ENCODE measurements around the gene PIK3CD. TPM values are rescaled to one million over a fixed set of nuclear protein-coding genes. Genes with fewer than 3 reads are reported as not detected.

Gene PIK3CD
- total and polyA plus RNA-seq, 2 donors (not counting 3 experiments of a cell fraction or from before 2014, with no cell fraction given), result 3.5 to 5.2 TPM

GRCh38 chr1:9668080-9668479 is 16.5 kb downstream of the PIK3CD start:
- BruUV-seq (replicated peaks), result no TSS peak
- POLR2A ChIA-PET, result interaction anchor here (0.7 kb wide), 1 partner anchor 9 kb away, joined by 8 read pairs; no protein-coding TSS in a partner anchor
- Histone ChIP-seq H3K27ac (ENCODE audit: insufficient read depth, low read depth, low read length) (no peak overlapping the region), H2AFZ (ENCODE audit: low read depth, low read length) (no peak overlapping the region), H3K4me1 (ENCODE audit: control insufficient read depth, extremely low read depth, insufficient read depth, low read length) (no peaks in the 10 kb centered on the region), H3K4me3 (replicated peaks in 1 of 3; ENCODE audit: insufficient read depth in 1 of 3, low read depth in 1 of 3, low read length in 3 of 3) (no peak overlapping the region), H3K9me1 (replicated peaks; ENCODE audit: control insufficient read depth, extremely low read depth, insufficient read depth, low read length) (no peaks in the 10 kb centered on the region), H3K9ac (replicated peaks; ENCODE audit: extremely low read depth, insufficient read depth, low read length) (no peak overlapping the region), H3K79me2 (ENCODE audit: control insufficient read depth, insufficient read depth, low read length) (no peaks in the 10 kb centered on the region), H3K27me3 (ENCODE audit: control insufficient read depth in 2 of 2, insufficient read depth in 2 of 2, low read length in 2 of 2) (peaks cover 2% of the 10 kb centered on the region in 2 experiments), H3K36me3 (ENCODE audit: control insufficient read depth in 2 of 2, extremely low read depth in 1 of 2, insufficient read depth in 2 of 2, low read length in 2 of 2) (no peaks in the 10 kb centered on the region), H4K20me1 (replicated peaks; ENCODE audit: control insufficient read depth, extremely low read depth, insufficient read depth, low read length) (no peaks in the 10 kb centered on the region), H3K9me3 (replicated peaks; ENCODE audit: control insufficient read depth, insufficient read depth, low read length) (no peaks in the 10 kb centered on the region), H3K4me2 (ENCODE audit: insufficient read depth, low read length) (no peak overlapping the region)
- CTCF ChIA-PET, result interaction anchor here (1.2 to 1.4 kb wide), 2 partner anchors 12 to 24 kb away, joined by 3 read pairs; no protein-coding TSS in a partner anchor
- TF ChIP-seq GATA2 (IDR thresholded peaks at IDR 0.05; ENCODE audit: insufficient read depth, insufficient read length, low read depth, low read length), result no peak
- TF ChIP-seq JUN (IDR thresholded peaks at IDR 0.05; ENCODE audit: borderline replicate concordance, insufficient read depth, insufficient read length, low read depth), result no peak
- TF ChIP-seq, protein P1, sequence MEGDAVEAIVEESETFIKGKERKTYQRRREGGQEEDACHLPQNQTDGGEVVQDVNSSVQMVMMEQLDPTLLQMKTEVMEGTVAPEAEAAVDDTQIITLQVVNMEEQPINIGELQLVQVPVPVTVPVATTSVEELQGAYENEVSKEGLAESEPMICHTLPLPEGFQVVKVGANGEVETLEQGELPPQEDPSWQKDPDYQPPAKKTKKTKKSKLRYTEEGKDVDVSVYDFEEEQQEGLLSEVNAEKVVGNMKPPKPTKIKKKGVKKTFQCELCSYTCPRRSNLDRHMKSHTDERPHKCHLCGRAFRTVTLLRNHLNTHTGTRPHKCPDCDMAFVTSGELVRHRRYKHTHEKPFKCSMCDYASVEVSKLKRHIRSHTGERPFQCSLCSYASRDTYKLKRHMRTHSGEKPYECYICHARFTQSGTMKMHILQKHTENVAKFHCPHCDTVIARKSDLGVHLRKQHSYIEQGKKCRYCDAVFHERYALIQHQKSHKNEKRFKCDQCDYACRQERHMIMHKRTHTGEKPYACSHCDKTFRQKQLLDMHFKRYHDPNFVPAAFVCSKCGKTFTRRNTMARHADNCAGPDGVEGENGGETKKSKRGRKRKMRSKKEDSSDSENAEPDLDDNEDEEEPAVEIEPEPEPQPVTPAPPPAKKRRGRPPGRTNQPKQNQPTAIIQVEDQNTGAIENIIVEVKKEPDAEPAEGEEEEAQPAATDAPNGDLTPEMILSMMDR (IDR thresholded peaks at IDR 0.05; ENCODE audit: extremely low read depth in 1 of 2, insufficient read depth in 1 of 2, low read depth in 1 of 2, low read length in 2 of 2), result no peak
- TF ChIP-seq POLR2A (IDR thresholded peaks at IDR 0.05; ENCODE audit: low read depth, low read length), result no peak
- no peak for TF ChIP-seq EZH2 (IDR thresholded peaks at IDR 0.05; ENCODE audit: borderline replicate concordance, low read depth, low read length, severe bottlenecking)
- no peak for TF ChIP-seq MAX (IDR thresholded peaks at IDR 0.05; ENCODE audit: insufficient read depth, insufficient read length)
- TF ChIP-seq MYC (IDR thresholded peaks at IDR 0.05; ENCODE audit: low read depth, low read length), result no peak
- TF ChIP-seq POLR2AphosphoS5 (IDR thresholded peaks at IDR 0.05; ENCODE audit: insufficient read depth, low read depth, low read length), result no peak
- no peak for TF ChIP-seq FOS (IDR thresholded peaks at IDR 0.05; ENCODE audit: borderline replicate concordance, insufficient read depth, low read length)
- DNase-seq (ENCODE audit: low read depth, low spot score), result no peak
- intact Hi-C loops (cut with micrococcal nuclease) (no loop called here), dilution Hi-C loops (cut with MboI; ENCODE audit: extremely low pct_ligation_motif_present, low sequenced_read_pairs) (no loop called here)
- FAIRE-seq, result no peak
